HG02885 (cell line): Measurements from ENCODE around the gene KICS2.
"Not testable (repeated sequence)": the region's sequence is repeated elsewhere in the genome, so short reads cannot be mapped to it uniquely, and the experiment has no call there.

Experiments
- ATAC-seq: cut with Tn5 transposase; IDR thresholded peaks from one replicate; pipeline ENCODE4 v1.9.1; 2021; ENCODE audit warnings: mild to moderate bottlenecking; ENCODE audit not compliant: unreplicated experiment, poor library complexity

KICS2 gene

GRCh38 chr12:64218597-64218996, 3.5 kb downstream of the KICS2 start:
- ATAC-seq, result no peak

DNA sequence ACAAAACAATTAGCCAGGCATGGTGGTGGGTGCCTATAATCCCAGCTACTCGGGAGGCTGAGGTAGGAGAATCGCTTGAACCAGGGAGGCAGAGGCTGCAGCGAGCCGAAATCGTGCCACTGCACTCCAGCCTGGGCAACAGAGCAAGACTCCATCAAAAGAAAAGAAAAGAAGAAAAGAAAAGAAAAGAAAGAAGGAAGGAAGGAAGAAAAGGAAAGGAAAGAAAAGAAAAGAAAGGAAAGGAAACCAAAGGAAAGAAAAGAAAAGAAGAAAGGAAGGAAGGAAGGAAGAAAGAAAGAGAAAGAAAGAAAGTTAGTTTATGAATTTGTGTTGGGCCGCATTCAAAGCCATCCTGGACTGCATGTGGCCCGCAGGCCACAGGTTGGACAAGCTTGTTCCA, 4.5 kb downstream of the KICS2 start:
- ATAC-seq, result not testable (repeated sequence)

DNA sequence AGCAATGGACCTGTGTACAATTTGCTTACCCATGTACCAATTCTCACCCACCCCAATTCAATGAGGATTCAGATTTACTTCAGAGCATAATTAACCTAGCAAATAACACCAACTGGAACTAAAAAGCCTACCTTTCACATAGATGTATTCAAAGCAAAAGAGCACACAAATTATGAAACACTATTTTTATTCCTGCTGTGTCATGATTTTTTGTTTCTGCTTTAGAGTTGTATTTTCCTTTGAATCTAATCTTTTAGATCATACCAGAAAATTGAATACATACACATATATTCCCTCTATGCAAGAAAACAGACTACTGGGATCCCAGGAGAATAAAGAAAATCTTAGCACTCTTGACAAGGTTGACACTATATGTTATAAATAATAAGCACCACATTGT, 5.9 kb downstream of the KICS2 start:
- no peak for ATAC-seq

- no peak for ATAC-seq
Observed at GRCh38 chr12:64212119-64212746, 9.9 kb downstream of the KICS2 start.

DNA sequence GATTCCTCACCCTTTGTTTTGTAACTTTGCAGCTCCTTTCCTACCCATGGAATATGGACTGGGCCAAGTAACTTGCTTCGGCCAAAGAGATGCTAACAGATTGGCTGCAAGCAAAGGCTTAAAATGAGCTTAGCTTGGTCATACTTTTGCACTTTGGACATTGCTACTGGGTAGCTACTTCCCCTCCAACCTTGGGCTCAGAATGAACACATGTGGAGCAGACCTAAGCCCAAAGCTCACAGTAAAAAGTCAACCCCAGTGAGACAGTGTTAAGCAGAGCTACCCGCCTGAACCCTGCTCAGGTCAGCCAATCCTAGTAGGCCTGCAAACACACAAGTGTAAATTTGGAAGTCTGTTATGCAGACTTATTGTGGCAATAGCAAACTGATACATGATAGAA, 14.6 kb downstream of the KICS2 start:
- ATAC-seq, result no peak

DNA sequence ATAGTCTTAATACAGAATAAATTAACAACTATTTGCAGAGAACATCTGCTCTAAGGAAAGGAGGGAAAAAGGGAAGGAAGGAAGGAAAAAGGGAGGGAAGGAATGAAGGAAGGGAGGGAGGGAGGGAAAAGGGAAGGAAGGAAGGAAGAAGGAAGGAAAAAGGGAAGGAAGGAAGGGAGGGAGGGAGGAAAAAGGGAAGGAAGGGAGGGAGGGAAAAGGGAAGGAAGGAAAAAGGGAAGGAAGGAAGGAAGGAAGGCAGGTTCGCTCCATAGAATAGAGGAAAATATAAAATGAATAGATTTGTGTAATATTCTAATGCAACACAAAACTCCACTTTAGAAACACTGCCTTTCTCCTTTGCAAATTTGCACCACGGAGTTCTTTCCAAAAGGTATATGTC, 16.6 kb downstream of the KICS2 start:
- no peak for ATAC-seq

DNA sequence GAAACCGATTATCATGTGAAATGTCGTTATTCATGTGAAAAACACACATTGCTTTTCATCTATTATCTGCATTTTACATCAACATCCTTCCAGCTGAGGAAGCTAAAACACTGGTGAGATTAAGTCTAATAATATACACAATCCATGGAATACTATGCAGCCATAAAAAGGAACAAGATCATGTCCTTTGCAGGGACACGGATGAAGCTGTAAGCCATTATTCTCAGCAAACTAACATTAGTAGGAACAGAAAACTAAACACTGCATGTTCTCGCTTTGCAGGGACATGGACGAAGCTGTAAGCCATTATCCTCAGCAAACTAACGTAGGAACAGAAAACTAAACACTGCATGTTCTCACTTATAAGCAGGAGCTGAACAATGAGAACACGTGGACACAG, 18.3 kb downstream of the KICS2 start:
- no peak for ATAC-seq

DNA sequence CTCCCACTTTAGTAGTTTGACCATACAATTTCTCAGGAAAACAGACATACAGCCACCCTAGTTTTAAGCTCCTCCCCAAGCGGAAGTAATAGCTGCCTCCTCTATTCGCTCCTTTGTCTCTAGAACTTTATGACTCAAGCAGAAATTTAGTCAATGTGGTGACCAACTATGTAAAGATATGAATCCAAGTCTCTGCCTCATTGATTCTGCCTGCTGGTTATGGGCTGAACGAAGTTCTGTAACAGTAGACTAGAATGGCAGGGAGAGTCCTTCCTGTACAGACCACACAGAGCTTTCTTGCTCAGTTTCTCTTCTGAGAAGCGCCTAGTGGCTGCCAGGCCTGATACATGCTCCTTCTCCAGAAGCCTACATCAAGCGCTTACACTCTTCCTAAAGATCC, 19.1 kb downstream of the KICS2 start:
- no peak for ATAC-seq

DNA sequence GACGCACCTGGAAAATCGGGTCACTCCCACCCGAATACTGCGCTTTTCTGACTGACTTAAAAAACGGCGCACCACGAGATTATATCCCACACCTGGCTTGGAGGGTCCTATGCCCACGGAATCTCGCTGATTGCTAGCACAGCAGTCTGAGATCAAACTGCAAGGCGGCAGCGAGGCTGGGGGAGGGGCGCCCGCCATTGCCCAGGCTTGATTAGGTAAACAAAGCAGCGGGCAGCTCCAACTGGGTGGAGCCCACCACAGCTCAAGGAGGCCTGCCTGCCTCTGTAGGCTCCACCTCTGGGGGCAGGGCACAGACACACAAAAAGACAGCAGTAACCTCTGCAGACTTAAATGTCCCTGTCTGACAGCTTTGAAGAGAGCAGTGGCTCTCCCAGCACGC, 26.3 kb downstream of the KICS2 start:
- not testable (repeated sequence) for ATAC-seq

DNA sequence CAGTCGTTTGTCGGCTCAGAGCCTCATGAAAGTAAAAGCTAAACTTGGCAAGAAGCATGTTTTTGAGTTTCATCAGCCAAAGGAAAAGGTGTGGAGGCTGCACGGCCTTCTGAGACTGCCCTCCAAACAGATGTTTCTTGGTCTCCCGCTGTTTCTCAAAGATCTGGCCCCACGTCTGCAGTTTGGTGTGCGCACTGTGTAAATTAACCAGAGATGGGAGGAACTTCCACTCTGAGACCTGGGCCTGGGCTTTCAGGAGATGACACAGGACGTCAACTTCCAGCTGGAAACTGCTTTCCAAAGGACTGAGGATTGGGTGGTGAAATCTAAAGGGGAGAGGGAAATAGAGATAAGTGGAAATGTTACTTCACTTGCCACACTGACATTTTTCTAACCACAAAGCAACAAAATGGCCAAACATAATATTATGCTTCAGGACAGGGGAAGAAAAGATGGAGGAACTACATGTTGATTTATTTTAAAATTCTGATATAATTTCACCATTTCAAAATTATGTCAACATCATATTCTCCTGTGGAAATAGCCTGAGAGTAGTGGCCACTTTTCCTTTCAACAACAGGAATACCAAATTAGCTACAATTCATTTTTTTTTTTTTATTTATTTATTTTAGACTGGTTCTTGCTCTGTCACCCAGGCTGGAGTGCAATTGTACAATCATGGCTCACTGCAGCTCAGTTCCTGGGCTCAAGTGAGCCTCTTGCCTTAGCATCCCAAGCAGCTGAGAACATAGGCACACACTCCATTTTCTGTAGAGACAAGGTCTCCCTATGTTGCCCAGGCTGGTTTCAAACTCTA, 27.6 kb downstream of the KICS2 start:
- peak; percentile 28 for ATAC-seq

DNA sequence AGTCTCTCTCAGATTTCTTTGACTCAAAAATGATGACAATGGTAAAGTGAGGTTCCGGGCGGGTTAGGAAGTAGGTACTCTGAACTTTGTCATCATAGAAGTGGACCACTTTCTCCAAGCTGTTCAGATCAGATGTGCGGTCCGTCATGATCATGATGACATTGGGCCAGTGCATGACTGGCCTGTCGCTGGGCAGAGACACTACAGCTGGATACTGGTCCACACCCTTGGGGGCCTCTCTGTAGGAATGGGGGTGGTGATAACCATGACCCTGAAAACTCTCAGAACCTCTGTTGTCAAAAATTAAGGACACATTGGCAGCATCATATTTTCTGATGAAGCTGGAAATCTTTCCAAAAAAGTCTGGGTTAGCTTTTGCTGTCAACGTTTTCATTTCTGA, 28.2 kb downstream of the KICS2 start:
- ATAC-seq, result peak; percentile 8

GRCh38 chr12:64192644-64193444, 29.3 kb downstream of the KICS2 start:
- peak; percentile 95 for ATAC-seq

DNA sequence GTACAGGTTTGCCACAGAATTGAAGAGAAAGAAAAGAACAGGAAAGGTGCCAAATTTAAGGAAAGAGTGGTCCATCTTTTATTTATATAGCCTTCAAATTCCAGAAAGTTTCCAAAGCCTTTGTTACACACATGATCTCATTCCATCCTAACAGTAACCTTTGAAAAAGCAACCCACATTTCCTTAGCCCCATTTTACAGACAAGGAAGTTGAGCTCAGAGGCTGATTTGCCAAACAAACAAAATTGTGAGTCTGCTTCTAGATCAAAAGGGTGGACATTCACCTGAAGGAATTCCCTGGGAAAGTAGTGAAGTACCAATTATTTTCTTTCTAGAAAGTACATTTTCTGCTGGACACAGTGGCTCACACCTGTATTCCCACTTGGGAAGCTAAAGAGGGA, 32.0 kb downstream of the KICS2 start:
- ATAC-seq, result no peak

- no peak for ATAC-seq
Observed at GRCh38 chr12:64189530-64189929, 32.6 kb downstream of the KICS2 start.

DNA sequence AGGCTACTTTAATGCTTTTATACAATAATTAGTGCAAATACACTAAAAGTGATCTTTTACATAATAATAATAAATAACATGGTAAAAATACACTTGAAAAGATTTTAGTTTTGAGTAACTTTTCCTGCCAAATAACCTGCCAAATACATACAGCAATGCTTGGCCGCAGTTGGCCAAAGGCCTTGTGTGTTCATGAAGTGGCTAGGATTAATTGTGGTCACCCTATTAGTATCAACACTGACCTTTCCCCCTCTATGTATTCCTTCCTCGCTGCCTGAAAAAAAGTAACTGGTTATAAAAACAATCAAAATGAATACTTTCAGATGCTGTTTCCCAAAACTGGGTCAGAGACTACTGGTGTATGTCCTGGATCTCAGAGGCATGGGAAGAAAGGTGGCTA, 34.3 kb downstream of the KICS2 start:
- no peak for ATAC-seq

DNA sequence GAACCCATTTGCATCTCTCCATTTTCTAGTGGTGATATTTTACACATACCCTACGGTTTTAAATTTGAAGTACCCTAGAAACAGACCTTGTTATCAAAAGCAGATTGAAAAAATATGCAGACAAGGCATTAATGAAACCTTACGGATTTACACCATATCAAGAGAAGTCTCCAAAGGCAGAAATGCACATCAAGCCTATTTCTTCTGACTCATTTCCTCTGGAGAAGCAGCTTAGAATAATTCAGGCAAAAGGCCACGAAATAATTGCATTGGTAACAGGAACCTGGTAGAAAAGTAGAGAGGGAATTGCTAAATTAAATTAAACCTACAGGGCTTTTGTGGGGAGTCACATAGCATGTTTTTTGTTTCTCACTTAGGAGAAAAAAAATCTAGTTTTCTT, 34.7 kb downstream of the KICS2 start:
- ATAC-seq, result no peak

- ATAC-seq, result peak; percentile 94
Observed at GRCh38 chr12:64186789-64187188, 35.3 kb downstream of the KICS2 start.

DNA sequence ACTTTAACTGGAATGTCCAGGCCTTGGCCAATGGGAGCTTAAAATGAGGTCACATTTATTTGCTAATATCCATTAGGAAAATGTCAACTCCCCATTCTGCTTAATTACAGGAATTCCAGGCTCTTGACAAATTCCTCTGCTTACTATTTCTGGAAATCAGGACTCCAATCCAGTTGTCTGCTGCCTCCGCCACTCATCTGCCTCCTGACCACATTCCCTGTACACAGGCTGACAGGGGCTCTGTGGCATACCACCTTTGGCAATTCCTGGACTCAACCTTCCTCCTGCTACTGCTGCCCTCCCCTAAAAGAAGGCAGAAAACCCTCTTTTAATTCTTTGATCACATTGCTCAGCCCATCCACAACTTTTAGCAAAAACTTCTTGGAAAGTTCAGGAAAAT, 37.9 kb downstream of the KICS2 start:
- no peak for ATAC-seq

DNA sequence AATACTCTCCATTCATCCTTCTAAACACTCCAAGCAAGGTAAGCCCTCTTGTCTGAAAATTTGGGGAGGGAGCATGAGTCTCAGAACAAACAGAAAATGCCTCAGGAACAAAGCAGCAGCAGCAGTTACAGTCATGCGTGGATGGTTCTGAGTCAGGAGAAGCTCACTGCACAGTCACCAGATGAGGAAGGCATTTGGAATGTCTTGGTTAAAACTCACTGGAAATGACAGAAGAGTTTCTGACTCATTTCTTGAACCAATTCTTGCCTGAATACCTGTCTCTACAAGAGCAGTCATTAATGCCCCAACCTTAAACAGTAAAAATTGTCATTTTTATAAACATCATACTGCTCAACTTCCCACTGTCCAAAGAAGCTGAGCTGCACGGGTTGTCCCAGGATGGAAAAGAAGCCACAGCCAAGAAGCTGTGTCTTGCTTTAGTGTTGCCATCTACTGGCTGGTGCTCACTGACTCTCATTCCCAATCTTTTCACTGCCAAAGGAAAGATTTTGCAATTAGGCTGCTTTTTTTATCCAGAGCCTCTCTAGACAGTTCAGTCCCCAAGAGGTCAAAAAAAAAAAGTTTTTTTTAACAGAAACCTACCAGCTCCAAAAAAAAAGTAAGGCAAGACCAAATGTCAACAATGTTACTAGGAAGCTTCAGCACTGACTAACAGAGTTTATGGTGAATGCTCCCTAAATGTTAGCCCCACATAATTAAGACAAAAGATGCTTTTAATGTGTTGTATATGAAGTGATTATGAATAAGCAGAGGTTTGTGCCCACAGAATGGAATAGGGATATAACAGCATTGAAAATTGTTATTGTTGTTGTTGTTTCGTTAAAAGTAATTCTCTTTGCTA, 40.4 kb downstream of the KICS2 start:
- no peak for ATAC-seq

- no peak for ATAC-seq
Observed at GRCh38 chr12:64180951-64181350, 41.1 kb downstream of the KICS2 start.
